Activated CD4-positive, alpha-beta memory T cell treated with anti-CD3 and anti-CD28 coated beads for 36 hours (primary cell): Measurements from ENCODE around the gene CLIC4. TPM values are rescaled to one million over a fixed set of nuclear protein-coding genes. Genes with fewer than 3 reads are reported as not detected.
"Not testable (repeated sequence)": the region's sequence is repeated elsewhere in the genome, so short reads cannot be mapped to it uniquely, and the experiment has no call there.

Source experiments
- CTCF ChIA-PET: fragments of 350-600 bp; sonication (Branson Sonifier 250); formaldehyde crosslinking; loops from one replicate; lab custom pipeline; 2021; ENCODE audit warnings: antibody characterized with exemption, inconsistent platforms; lab: Charles Lee
- POLR2A ChIA-PET: fragments of 350-600 bp; sonication (Branson Sonifier 250); formaldehyde crosslinking; loops from one replicate; lab custom pipeline; 2021; ENCODE audit warnings: antibody characterized with exemption; lab: Charles Lee
- DNase-seq: peaks from one replicate; pipeline ENCODE4 v3.0.0-alpha.2; 2020
- H3K27ac Mint-ChIP-seq: one replicate; pipeline ENCODE4 v1.8.0; 2021; ENCODE audit warnings: mixed read lengths
- H3K27me3 Mint-ChIP-seq: one replicate; pipeline ENCODE4 v1.8.0; 2021; ENCODE audit warnings: mixed read lengths
- H3K36me3 Mint-ChIP-seq: one replicate; pipeline ENCODE4 v1.8.0; 2021; ENCODE audit warnings: mixed read lengths
- H3K4me1 Mint-ChIP-seq: one replicate; pipeline ENCODE4 v1.8.0; 2021; ENCODE audit warnings: low read depth, mixed read lengths
- H3K4me3 Mint-ChIP-seq: one replicate; pipeline ENCODE4 v1.8.0; 2021; ENCODE audit warnings: mild to moderate bottlenecking, mixed read lengths
- H3K9me3 Mint-ChIP-seq: one replicate; pipeline ENCODE4 v1.8.0; 2021; ENCODE audit warnings: mixed read lengths
- intact Hi-C: fragments of 100-400 bp; cut with micrococcal nuclease; formaldehyde crosslinking; loops from one replicate; pipeline ENCODE4 v1.15.1; 2023
- total RNA-seq, 2 experiments: library from RNA; stranded (reverse); gene quantifications; one replicate each; pipeline ENCODE4 v1.2.3, GENCODE V29; 2021

CLIC4 gene
- total RNA-seq, 2 experiments from 2014 or later, result 25.5 to 26.3 TPM

DNA sequence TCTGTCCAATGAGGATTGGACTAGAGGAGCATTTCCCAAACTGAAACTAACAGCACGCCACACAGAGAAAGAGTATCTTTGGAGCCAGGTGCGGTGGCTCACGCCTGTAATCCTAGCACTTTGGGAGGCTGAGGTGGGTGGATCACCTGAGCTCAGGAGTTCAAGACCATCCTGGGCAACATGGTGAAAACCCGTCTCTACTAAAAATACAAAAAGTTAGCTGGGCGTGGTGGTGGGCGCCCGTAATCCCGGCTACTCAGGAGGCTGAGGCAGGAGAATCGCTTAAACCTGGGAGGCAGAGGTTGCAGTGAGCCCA is 39.2 kb upstream of the CLIC4 start:
- H3K9me3 Mint-ChIP-seq, POLR2A ChIA-PET, H3K27me3 Mint-ChIP-seq, H3K27ac Mint-ChIP-seq, intact Hi-C loops, H3K36me3 Mint-ChIP-seq, DNase-seq, H3K4me3 Mint-ChIP-seq: not testable (repeated sequence)
- CTCF ChIA-PET, result interaction anchor here (1.4 kb wide), 1 partner anchor 124 kb away, joined by 3 read pairs; no protein-coding TSS in a partner anchor
- peaks cover 16% of the 10 kb centered on the region for H3K4me1 Mint-ChIP-seq

DNA sequence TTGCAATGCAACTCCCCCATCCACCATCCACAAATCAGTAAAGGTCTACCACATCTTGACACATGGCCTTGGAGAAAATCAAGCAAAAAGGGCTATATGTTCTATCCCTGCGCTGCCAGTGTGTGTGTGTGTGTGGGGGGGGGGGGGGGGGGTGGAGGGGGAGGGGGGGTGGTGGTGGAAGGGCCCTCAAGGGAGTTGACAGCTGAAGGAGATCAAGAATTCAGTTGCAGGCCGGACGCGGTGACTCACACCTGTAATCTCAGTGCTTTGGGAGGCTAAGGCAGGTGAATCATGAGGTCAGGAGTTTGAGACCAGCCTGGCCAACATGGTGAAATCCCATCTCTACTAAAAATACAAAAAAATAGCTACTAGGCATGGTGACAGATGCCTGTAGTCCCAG is 37.6 kb upstream of the CLIC4 start:
- Mint-ChIP-seq H3K4me1 (peaks cover 16% of the 10 kb centered on the region), H3K27ac (no peak overlapping the region), H3K36me3 (no peaks in the 10 kb centered on the region), H3K27me3 (no peaks in the 10 kb centered on the region), H3K9me3 (no peaks in the 10 kb centered on the region), H3K4me3 (no peak overlapping the region)
- peak; percentile 18 for DNase-seq
- ChIA-PET POLR2A (no interaction called here), CTCF (interaction anchor here (0.8 to 1.4 kb wide), 2 partner anchors 19 to 127 kb away, joined by 4 to 7 read pairs; no protein-coding TSS in a partner anchor)
- intact Hi-C loops, result no loop called here

GRCh38 chr1:24708938-24709337 is 36.3 kb upstream of the CLIC4 start:
- CTCF ChIA-PET, result no interaction called here
- intact Hi-C loops, result no loop called here
- Mint-ChIP-seq H3K27me3 (no peaks in the 10 kb centered on the region), H3K4me3 (no peak overlapping the region), H3K27ac (no peak overlapping the region), H3K4me1 (peaks cover 16% of the 10 kb centered on the region), H3K36me3 (no peaks in the 10 kb centered on the region), H3K9me3 (no peaks in the 10 kb centered on the region)
- POLR2A ChIA-PET, result no interaction called here
- no peak for DNase-seq

- no peaks in the 10 kb centered on the region for H3K27me3 Mint-ChIP-seq
- H3K9me3 Mint-ChIP-seq, result no peaks in the 10 kb centered on the region
- H3K36me3 Mint-ChIP-seq, result no peaks in the 10 kb centered on the region
- ChIA-PET POLR2A (no interaction called here), CTCF (interaction anchor here (0.8 to 1.7 kb wide), 2 partner anchors 21 to 547 kb away, joined by 3 to 6 read pairs; no protein-coding TSS in a partner anchor)
- H3K4me3 Mint-ChIP-seq, result no peak overlapping the region
- intact Hi-C loops, result no loop called here
- DNase-seq, result peak; percentile 33
- H3K27ac Mint-ChIP-seq, result no peak overlapping the region
- peaks cover 18% of the 10 kb centered on the region for H3K4me1 Mint-ChIP-seq
These were observed 35.3 kb upstream of the CLIC4 start for GRCh38 chr1:24709791-24710441.

- Mint-ChIP-seq H3K27me3 (no peaks in the 10 kb centered on the region), H3K36me3 (no peaks in the 10 kb centered on the region), H3K4me1 (peaks cover 17% of the 10 kb centered on the region), H3K27ac (no peak overlapping the region), H3K9me3 (no peaks in the 10 kb centered on the region), H3K4me3 (no peak overlapping the region)
- intact Hi-C loops, result no loop called here
- POLR2A ChIA-PET, result no interaction called here
- CTCF ChIA-PET, result no interaction called here
- no peak for DNase-seq
These were observed 33.9 kb upstream of the CLIC4 start for GRCh38 chr1:24711329-24711728.

DNA sequence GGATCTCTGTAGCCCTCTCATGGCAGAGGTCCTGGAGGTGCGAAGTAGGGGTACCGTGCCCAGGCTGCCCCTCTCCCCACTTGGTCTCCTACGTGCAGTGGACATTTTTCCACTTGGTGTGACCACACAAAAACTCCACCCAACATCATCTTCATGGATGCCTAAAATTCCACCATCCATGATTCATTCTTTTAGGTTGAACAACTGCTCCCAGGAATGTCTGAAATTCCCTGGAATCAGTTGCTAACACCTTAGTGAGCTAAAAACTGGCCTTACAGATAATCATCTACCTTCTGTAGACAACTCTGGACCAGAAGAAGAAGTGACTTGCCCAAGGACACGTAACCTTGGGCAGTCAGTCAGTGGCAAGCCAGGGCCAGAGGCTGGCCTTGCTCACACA is 32.1 kb upstream of the CLIC4 start:
- POLR2A ChIA-PET, result interaction anchor here (0.6 kb wide), 1 partner anchor 358 kb away, joined by 3 read pairs; no protein-coding TSS in a partner anchor
- H3K27ac Mint-ChIP-seq, result no peak overlapping the region
- CTCF ChIA-PET, result interaction anchor here (1.0 kb wide), 1 partner anchor 18 kb away, joined by 3 read pairs; no protein-coding TSS in a partner anchor

DNA sequence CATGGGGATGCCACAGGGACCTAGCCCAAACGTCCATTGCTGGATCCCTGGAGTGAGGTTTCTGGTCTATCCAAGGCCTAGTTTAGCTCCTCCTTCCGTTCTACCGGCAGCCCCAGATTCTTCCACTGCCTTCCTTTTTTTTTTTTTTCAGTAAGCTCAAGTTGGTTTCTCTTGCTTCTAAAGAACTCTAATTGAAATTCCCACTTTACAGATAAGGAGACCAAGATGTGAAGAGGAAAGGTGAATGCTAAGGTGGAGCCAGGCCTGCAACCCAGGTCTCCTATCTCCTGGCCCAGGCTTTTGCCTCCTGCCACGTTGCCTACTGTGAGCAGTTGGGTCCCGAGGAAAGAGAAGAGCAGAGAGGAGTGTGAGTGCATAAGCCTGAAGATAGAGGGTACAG is 31.5 kb upstream of the CLIC4 start:
- Mint-ChIP-seq H3K36me3 (no peaks in the 10 kb centered on the region), H3K4me1 (peaks cover 17% of the 10 kb centered on the region), H3K27ac (no peak overlapping the region), H3K4me3 (no peak overlapping the region), H3K27me3 (no peaks in the 10 kb centered on the region), H3K9me3 (no peaks in the 10 kb centered on the region)
- intact Hi-C loops, result no loop called here
- CTCF ChIA-PET, result interaction anchor here (0.7 to 1.0 kb wide), 2 partner anchors 9 to 17 kb away, joined by 3 read pairs; no protein-coding TSS in a partner anchor
- POLR2A ChIA-PET, result interaction anchor here (0.6 kb wide), 1 partner anchor 357 kb away, joined by 3 read pairs; no protein-coding TSS in a partner anchor
- no peak for DNase-seq

More for the DNA sequence above, 32.1 kb upstream of the CLIC4 start:
- H3K4me3 Mint-ChIP-seq, result no peak overlapping the region
- no peaks in the 10 kb centered on the region for H3K27me3 Mint-ChIP-seq
- intact Hi-C loops, result no loop called here
- DNase-seq, result no peak
- H3K4me1 Mint-ChIP-seq, result peaks cover 17% of the 10 kb centered on the region
- no peaks in the 10 kb centered on the region for H3K36me3 Mint-ChIP-seq
- H3K9me3 Mint-ChIP-seq, result no peaks in the 10 kb centered on the region

- Mint-ChIP-seq H3K36me3 (no peaks in the 10 kb centered on the region), H3K9me3 (no peaks in the 10 kb centered on the region), H3K27me3 (no peaks in the 10 kb centered on the region), H3K4me3 (no peak overlapping the region), H3K4me1 (peaks cover 13% of the 10 kb centered on the region), H3K27ac (no peak overlapping the region)
- intact Hi-C loops, result no loop called here
- peak; percentile 76 for DNase-seq
- ChIA-PET POLR2A (no interaction called here), CTCF (no interaction called here)
These were observed 30.3 kb upstream of the CLIC4 start for GRCh38 chr1:24714859-24715520.

- CTCF ChIA-PET, result interaction anchor here (1.4 kb wide), 1 partner anchor 115 kb away, joined by 3 read pairs; no protein-coding TSS in a partner anchor
- no peak overlapping the region for H3K27ac Mint-ChIP-seq
- intact Hi-C loops, result no loop called here
- no peak overlapping the region for H3K4me3 Mint-ChIP-seq
- H3K27me3 Mint-ChIP-seq, result no peaks in the 10 kb centered on the region
- no peaks in the 10 kb centered on the region for H3K36me3 Mint-ChIP-seq
- POLR2A ChIA-PET, result no interaction called here
- no peaks in the 10 kb centered on the region for H3K9me3 Mint-ChIP-seq
- DNase-seq, result no peak
- H3K4me1 Mint-ChIP-seq, result peaks cover 9% of the 10 kb centered on the region
These were observed 29.6 kb upstream of the CLIC4 start for GRCh38 chr1:24715658-24716057.

DNA sequence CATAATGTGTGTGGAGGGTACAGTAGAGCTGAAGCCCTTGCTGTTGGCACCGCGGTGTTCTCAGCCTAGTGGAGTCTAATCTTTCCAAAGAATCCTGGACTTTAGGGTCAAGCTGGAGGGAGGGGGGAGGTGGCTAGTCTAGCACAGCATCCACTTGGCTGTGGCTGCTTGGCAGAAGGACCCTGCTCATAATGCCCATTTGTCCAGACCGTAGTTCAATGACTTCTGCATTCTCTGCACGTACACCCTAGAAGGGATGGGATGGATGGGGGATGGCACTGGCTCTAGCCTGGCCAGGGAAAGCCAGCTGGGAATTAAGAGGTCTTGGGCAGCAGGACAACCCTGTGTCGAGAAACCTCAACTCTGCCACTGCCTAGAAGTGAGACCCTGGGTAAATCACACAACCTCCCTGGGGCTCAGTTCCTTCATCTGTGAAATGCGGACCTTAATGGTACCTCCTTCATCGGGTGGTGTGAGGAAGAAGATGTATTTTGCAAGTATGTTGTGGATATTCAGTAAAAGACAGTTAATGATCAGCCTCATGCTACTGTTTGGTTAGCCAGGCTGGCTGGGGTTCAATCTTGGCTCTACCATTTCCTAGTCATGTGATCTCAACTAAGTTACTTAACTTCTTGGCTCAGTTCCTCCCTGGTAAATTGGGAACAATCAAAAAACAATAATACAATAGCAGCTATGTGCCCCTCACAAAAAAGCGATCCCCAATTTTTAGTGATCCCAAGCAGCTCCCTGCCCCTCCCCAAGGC is 27.2 kb upstream of the CLIC4 start:
- CTCF ChIA-PET, result interaction anchor here (0.9 to 2.5 kb wide), 2 partner anchors 30 to 113 kb away, joined by 3 to 7 read pairs; no protein-coding TSS in a partner anchor
- POLR2A ChIA-PET, result no interaction called here
- H3K36me3 Mint-ChIP-seq, result no peaks in the 10 kb centered on the region

DNA sequence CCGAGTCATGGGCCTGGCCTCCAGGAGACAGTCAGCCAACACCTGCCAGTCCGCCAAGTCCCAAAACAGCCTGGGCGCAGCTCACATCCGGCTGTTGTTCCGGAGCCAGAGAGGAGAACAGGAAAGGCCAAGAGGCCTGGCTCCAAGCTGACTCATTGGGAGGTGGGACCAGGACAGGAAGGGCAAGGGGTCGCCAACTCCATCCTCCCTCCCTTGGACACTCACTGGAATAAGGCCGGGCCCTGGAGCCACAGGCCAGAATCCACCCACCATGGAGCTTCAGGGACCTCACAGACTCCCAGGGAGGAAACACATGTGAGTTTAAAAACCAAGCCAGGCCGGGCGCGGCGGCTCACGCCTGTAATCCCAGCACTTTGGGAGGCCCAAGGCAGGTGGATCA is 25.1 kb upstream of the CLIC4 start:
- intact Hi-C loops, result no loop called here
- ChIA-PET CTCF (no interaction called here), POLR2A (no interaction called here)
- Mint-ChIP-seq H3K27me3 (no peaks in the 10 kb centered on the region), H3K4me1 (peaks cover 10% of the 10 kb centered on the region), H3K36me3 (no peaks in the 10 kb centered on the region), H3K4me3 (no peak overlapping the region), H3K9me3 (no peaks in the 10 kb centered on the region), H3K27ac (no peak overlapping the region)
- no peak for DNase-seq

More for the DNA sequence above, 27.2 kb upstream of the CLIC4 start:
- H3K4me1 Mint-ChIP-seq, result peaks cover 14% of the 10 kb centered on the region
- H3K27me3 Mint-ChIP-seq, result no peaks in the 10 kb centered on the region
- no peaks in the 10 kb centered on the region for H3K9me3 Mint-ChIP-seq
- no peak overlapping the region for H3K27ac Mint-ChIP-seq
- intact Hi-C loops, result no loop called here
- no peak overlapping the region for H3K4me3 Mint-ChIP-seq
- DNase-seq, result no peak

DNA sequence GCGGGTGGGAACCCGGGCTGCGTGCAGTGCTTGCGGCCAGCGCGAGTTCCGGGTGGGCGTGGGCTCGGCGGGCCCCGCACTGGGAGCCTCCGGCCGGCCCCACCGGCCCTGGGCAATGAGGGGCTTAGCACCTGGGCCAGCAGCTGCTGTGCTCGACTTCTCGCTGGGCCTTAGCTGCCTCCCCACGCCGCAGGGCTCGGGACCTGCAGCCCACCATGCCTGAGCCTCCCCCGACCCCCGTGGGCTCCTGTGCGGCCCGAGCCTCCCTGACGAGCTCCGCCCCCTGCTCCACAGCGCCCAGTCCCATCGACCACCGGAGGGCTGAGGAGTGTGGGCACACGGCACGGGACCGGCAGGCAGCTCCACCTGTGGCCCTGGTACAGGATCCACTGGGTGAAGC is 23.7 kb upstream of the CLIC4 start:
- no peaks in the 10 kb centered on the region for H3K36me3 Mint-ChIP-seq
- no peak overlapping the region for H3K27ac Mint-ChIP-seq
- ChIA-PET POLR2A (no interaction called here), CTCF (interaction anchor here (0.9 to 1.3 kb wide), 2 partner anchors 8 to 110 kb away, joined by 3 read pairs; no protein-coding TSS in a partner anchor)
- H3K4me3 Mint-ChIP-seq, result no peak overlapping the region
- intact Hi-C loops, result no loop called here
- DNase-seq, result no peak
- H3K4me1 Mint-ChIP-seq, result peaks cover 5% of the 10 kb centered on the region
- H3K9me3 Mint-ChIP-seq, result no peaks in the 10 kb centered on the region
- H3K27me3 Mint-ChIP-seq, result no peaks in the 10 kb centered on the region
